Activated CD4-positive, alpha-beta T cell treated with anti-CD3 and anti-CD28 coated beads, Interleukin-2, amount 10 ng/mL, durations not matched to agents 7 days and 5 days (primary cell): ENCODE measurements around the gene MAST2. TPM values are rescaled to one million over a fixed set of nuclear protein-coding genes. Genes with fewer than 3 reads are reported as not detected.
"Not testable (repeated sequence)": the region's sequence is repeated elsewhere in the genome, so short reads cannot be mapped to it uniquely, and the experiment has no call there.

Experiments
- CTCF ChIA-PET: fragments of 350-600 bp; sonication (Branson Sonifier 250); formaldehyde crosslinking; loops from one replicate; lab custom pipeline; 2021; ENCODE audit warnings: antibody characterized with exemption; lab: Charles Lee
- POLR2A ChIA-PET: fragments of 350-600 bp; sonication (Branson Sonifier 250); formaldehyde crosslinking; loops from one replicate; lab custom pipeline; 2021; ENCODE audit warnings: antibody characterized with exemption; lab: Charles Lee
- DNase-seq: peaks from one replicate; pipeline ENCODE4 v3.0.0-alpha.2; 2020
- H3K27ac Mint-ChIP-seq: one replicate; pipeline ENCODE4 v1.8.0; 2021; ENCODE audit warnings: mild to moderate bottlenecking, moderate library complexity, mixed read lengths
- H3K27me3 Mint-ChIP-seq: one replicate; pipeline ENCODE4 v1.8.0; 2021; ENCODE audit warnings: mixed read lengths
- H3K36me3 Mint-ChIP-seq: one replicate; pipeline ENCODE4 v1.8.0; 2021; ENCODE audit warnings: low read depth, mixed read lengths
- H3K4me1 Mint-ChIP-seq: one replicate; pipeline ENCODE4 v1.8.0; 2021; ENCODE audit warnings: mixed read lengths
- H3K4me3 Mint-ChIP-seq: one replicate; pipeline ENCODE4 v1.8.0; 2021; ENCODE audit warnings: mild to moderate bottlenecking, moderate library complexity, mixed read lengths
- H3K9me3 Mint-ChIP-seq: one replicate; pipeline ENCODE4 v1.8.0; 2021; ENCODE audit warnings: mixed read lengths
- total RNA-seq, 2 experiments: library from RNA; stranded (reverse); gene quantifications; one replicate each; pipeline ENCODE4 v1.2.3, GENCODE V29; 2021

MAST2 gene
- total RNA-seq, 2 experiments from 2014 or later, result 25.2 to 26.3 TPM

GRCh38 chr1:45844000-45844399 is 40.6 kb downstream of the MAST2 start:
- H3K9me3 Mint-ChIP-seq, DNase-seq, H3K4me3 Mint-ChIP-seq, H3K27me3 Mint-ChIP-seq, H3K27ac Mint-ChIP-seq, H3K36me3 Mint-ChIP-seq, CTCF ChIA-PET: not testable (repeated sequence)
- peaks cover 14% of the 10 kb centered on the region for H3K4me1 Mint-ChIP-seq
- POLR2A ChIA-PET, result interaction anchor here (0.5 kb wide), 1 partner anchor 13 kb away, joined by 3 read pairs; no protein-coding TSS in a partner anchor

- Mint-ChIP-seq H3K4me3 (no peak overlapping the region), H3K4me1 (peaks cover 14% of the 10 kb centered on the region), H3K9me3 (peaks cover 15% of the 10 kb centered on the region), H3K36me3 (peaks cover 24% of the 10 kb centered on the region), H3K27me3 (no peaks in the 10 kb centered on the region), H3K27ac (no peak overlapping the region)
- POLR2A ChIA-PET, result no interaction called here
- CTCF ChIA-PET, result interaction anchor here (0.5 to 0.7 kb wide), 3 partner anchors 22 to 300 kb away, joined by 3 to 4 read pairs (median 4); partner anchors contain the start of gene GPBP1L1
- DNase-seq, result no peak
Measured at GRCh38 chr1:45846931-45847330, 43.5 kb downstream of the MAST2 start.

- Mint-ChIP-seq H3K9me3 (peaks cover 15% of the 10 kb centered on the region), H3K4me3 (no peak overlapping the region), H3K27me3 (no peaks in the 10 kb centered on the region), H3K4me1 (peaks cover 7% of the 10 kb centered on the region), H3K36me3 (peaks cover 24% of the 10 kb centered on the region), H3K27ac (no peak overlapping the region)
- ChIA-PET CTCF (no interaction called here), POLR2A (no interaction called here)
- DNase-seq, result no peak
Measured at GRCh38 chr1:45848097-45848496, 44.7 kb downstream of the MAST2 start.

GRCh38 chr1:45848714-45849113 is 45.3 kb downstream of the MAST2 start:
- H3K27me3 Mint-ChIP-seq, result no peaks in the 10 kb centered on the region
- no peak for DNase-seq
- H3K9me3 Mint-ChIP-seq, result peaks cover 15% of the 10 kb centered on the region
- CTCF ChIA-PET, result no interaction called here
- no peak overlapping the region for H3K27ac Mint-ChIP-seq
- H3K36me3 Mint-ChIP-seq, result peaks cover 24% of the 10 kb centered on the region
- POLR2A ChIA-PET, result no interaction called here
- peaks cover under 1% of the 10 kb centered on the region for H3K4me1 Mint-ChIP-seq
- H3K4me3 Mint-ChIP-seq, result no peak overlapping the region

- no peak overlapping the region for H3K27ac Mint-ChIP-seq
- H3K36me3 Mint-ChIP-seq, result peaks cover 24% of the 10 kb centered on the region
- H3K9me3 Mint-ChIP-seq, result peaks cover 15% of the 10 kb centered on the region
- ChIA-PET POLR2A (interaction anchor here (0.6 kb wide), 1 partner anchor 136 kb away, joined by 3 read pairs; no protein-coding TSS in a partner anchor), CTCF (interaction anchor here (0.5 kb wide), 1 partner anchor 301 kb away, joined by 3 read pairs; no protein-coding TSS in a partner anchor)
- H3K4me3 Mint-ChIP-seq, result no peak overlapping the region
- no peak for DNase-seq
- no peaks in the 10 kb centered on the region for H3K27me3 Mint-ChIP-seq
- H3K4me1 Mint-ChIP-seq, result no peaks in the 10 kb centered on the region
Measured at GRCh38 chr1:45850017-45850416, 46.6 kb downstream of the MAST2 start.

GRCh38 chr1:45854724-45855123 is 51.3 kb downstream of the MAST2 start:
- Mint-ChIP-seq H3K36me3 (peaks cover 15% of the 10 kb centered on the region), H3K4me1 (no peaks in the 10 kb centered on the region), H3K9me3 (peaks cover 8% of the 10 kb centered on the region), H3K4me3 (no peak overlapping the region), H3K27ac (no peak overlapping the region), H3K27me3 (no peaks in the 10 kb centered on the region)
- no peak for DNase-seq
- ChIA-PET CTCF (no interaction called here), POLR2A (interaction anchor here (0.7 kb wide), 1 partner anchor 139 kb away, joined by 4 read pairs; no protein-coding TSS in a partner anchor)

GRCh38 chr1:45857101-45857700 is 53.8 kb downstream of the MAST2 start:
- ChIA-PET POLR2A (no interaction called here), CTCF (interaction anchor here (1.0 kb wide), 1 partner anchor 31 kb away, joined by 4 read pairs; no protein-coding TSS in a partner anchor)
- Mint-ChIP-seq H3K4me1 (peaks cover 6% of the 10 kb centered on the region), H3K27me3 (no peaks in the 10 kb centered on the region), H3K27ac (no peak overlapping the region), H3K9me3 (peaks cover 2% of the 10 kb centered on the region), H3K36me3 (peaks cover 2% of the 10 kb centered on the region), H3K4me3 (no peak overlapping the region)
- DNase-seq, result no peak

- H3K27me3 Mint-ChIP-seq, POLR2A ChIA-PET, H3K9me3 Mint-ChIP-seq, DNase-seq, H3K36me3 Mint-ChIP-seq, CTCF ChIA-PET, H3K4me1 Mint-ChIP-seq, H3K27ac Mint-ChIP-seq, H3K4me3 Mint-ChIP-seq: not testable (repeated sequence)
Measured at GRCh38 chr1:45857755-45858492, 54.5 kb downstream of the MAST2 start.

- Mint-ChIP-seq H3K4me1 (peaks cover 11% of the 10 kb centered on the region), H3K4me3 (no peak overlapping the region), H3K27me3 (no peaks in the 10 kb centered on the region), H3K9me3 (peaks cover 2% of the 10 kb centered on the region), H3K27ac (no peak overlapping the region), H3K36me3 (peaks cover 2% of the 10 kb centered on the region)
- POLR2A ChIA-PET, result no interaction called here
- CTCF ChIA-PET, result interaction anchor here (0.5 kb wide), 1 partner anchor 34 kb away, joined by 3 read pairs; no protein-coding TSS in a partner anchor
- DNase-seq, result no peak
Measured at GRCh38 chr1:45859221-45859620, 55.8 kb downstream of the MAST2 start.

GRCh38 chr1:45862008-45862407 is 58.6 kb downstream of the MAST2 start:
- Mint-ChIP-seq H3K36me3 (peaks cover 2% of the 10 kb centered on the region), H3K4me3 (no peak overlapping the region), H3K4me1 (peaks cover 11% of the 10 kb centered on the region), H3K27ac (no peak overlapping the region), H3K27me3 (no peaks in the 10 kb centered on the region), H3K9me3 (peaks cover 2% of the 10 kb centered on the region)
- ChIA-PET POLR2A (no interaction called here), CTCF (no interaction called here)
- no peak for DNase-seq

- H3K36me3 Mint-ChIP-seq, result no peaks in the 10 kb centered on the region
- peaks cover 16% of the 10 kb centered on the region for H3K4me1 Mint-ChIP-seq
- CTCF ChIA-PET, result interaction anchor here (0.6 to 1.7 kb wide), 2 partner anchors 19 to 470 kb away, joined by 3 read pairs; no protein-coding TSS in a partner anchor
- H3K27me3 Mint-ChIP-seq, result no peaks in the 10 kb centered on the region
- H3K4me3 Mint-ChIP-seq, result no peak overlapping the region
- POLR2A ChIA-PET, result no interaction called here
- no peak overlapping the region for H3K27ac Mint-ChIP-seq
- DNase-seq, result no peak
- no peaks in the 10 kb centered on the region for H3K9me3 Mint-ChIP-seq
Measured at GRCh38 chr1:45863218-45863617, 59.8 kb downstream of the MAST2 start.

- POLR2A ChIA-PET, result no interaction called here
- H3K36me3 Mint-ChIP-seq, result no peaks in the 10 kb centered on the region
- peaks cover 2% of the 10 kb centered on the region for H3K27me3 Mint-ChIP-seq
- H3K4me1 Mint-ChIP-seq, result peaks cover 16% of the 10 kb centered on the region
- H3K27ac Mint-ChIP-seq, result no peak overlapping the region
- H3K4me3 Mint-ChIP-seq, result no peak overlapping the region
- CTCF ChIA-PET, result interaction anchor here (1.7 kb wide), 1 partner anchor 18 kb away, joined by 3 read pairs; no protein-coding TSS in a partner anchor
- H3K9me3 Mint-ChIP-seq, result no peaks in the 10 kb centered on the region
- no peak for DNase-seq
Measured at GRCh38 chr1:45864167-45865106, 61.0 kb downstream of the MAST2 start.
